Omental fat pad (tissue), 4 donors: ENCODE results near the gene SMAD1. TPM values are rescaled to one million over a fixed set of nuclear protein-coding genes. Genes with fewer than 3 reads are reported as not detected.

Experiments used
- ATAC-seq: fragments of 150-250 bp; one replicate; pipeline ENCODE4 v1.9.1; 2016; ENCODE audit warnings: mild to moderate bottlenecking, moderate library complexity; ENCODE audit not compliant: low FRiP score
- DNase-seq: peaks from one replicate; pipeline ENCODE4 v3.0.0-alpha.2; 2019; ENCODE audit warnings: low spot score
- total RNA-seq, 4 donors: library from RNA; depleted of rRNA; stranded (reverse); fragments of >200 nt; gene quantifications; one replicate each; pipeline ENCODE4 v1.1.0, GENCODE V29; 2016
- TF ChIP-seq, protein P1 (sequence below), 3 donors: fragments of 450-650 bp; IDR thresholded peaks; one replicate each; pipeline ENCODE4 v1.5.1; 2016 to 2017; ENCODE audit warnings: antibody characterized with exemption in 3 of 3, mild to moderate bottlenecking in 3 of 3, moderate library complexity in 2 of 3

Gene SMAD1
- total RNA-seq, 4 donors from 2014 or later: 13.9 to 59.4 (median 17.3) TPM

DNA sequence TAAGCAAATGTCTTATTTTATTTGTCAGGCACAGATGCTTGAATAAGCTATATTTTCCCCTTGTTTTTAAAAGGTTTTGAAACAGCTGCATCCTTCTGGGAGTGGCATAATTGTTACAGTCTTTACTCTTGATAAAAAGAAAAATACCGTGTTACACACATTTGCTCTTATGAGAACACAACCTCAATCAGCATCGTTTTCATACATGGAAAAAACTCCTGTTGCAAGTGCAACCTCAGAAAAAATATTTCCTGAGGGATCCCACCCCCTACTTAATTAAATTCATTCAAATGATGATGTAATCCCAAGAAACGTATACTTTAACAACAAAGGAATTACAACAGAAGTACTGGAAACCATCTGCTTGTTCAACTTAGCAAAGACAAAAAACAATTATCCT is 58.6 kb downstream of the SMAD1 start:
- no peak for ATAC-seq

DNA sequence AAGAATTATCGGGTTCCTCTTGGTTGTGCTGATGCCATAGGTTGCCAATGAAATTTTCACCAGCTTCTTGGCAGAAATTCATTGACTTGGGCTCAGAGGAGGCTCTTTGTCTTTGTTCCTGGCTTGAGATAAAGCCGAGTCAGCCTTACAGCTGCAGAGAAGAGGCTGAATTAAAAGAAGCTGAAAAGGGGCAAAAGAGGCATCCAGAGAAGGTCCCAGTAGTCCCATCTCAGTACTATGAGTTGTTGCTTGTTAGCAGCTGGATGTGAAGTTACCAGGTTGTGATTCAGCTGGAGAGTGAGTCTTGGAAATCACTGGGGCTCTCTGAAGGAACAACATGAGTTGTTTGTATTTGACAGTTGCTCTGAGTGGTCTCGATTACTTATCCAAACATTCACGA is 59.7 kb downstream of the SMAD1 start:
- TF ChIP-seq, protein P1, sequence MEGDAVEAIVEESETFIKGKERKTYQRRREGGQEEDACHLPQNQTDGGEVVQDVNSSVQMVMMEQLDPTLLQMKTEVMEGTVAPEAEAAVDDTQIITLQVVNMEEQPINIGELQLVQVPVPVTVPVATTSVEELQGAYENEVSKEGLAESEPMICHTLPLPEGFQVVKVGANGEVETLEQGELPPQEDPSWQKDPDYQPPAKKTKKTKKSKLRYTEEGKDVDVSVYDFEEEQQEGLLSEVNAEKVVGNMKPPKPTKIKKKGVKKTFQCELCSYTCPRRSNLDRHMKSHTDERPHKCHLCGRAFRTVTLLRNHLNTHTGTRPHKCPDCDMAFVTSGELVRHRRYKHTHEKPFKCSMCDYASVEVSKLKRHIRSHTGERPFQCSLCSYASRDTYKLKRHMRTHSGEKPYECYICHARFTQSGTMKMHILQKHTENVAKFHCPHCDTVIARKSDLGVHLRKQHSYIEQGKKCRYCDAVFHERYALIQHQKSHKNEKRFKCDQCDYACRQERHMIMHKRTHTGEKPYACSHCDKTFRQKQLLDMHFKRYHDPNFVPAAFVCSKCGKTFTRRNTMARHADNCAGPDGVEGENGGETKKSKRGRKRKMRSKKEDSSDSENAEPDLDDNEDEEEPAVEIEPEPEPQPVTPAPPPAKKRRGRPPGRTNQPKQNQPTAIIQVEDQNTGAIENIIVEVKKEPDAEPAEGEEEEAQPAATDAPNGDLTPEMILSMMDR (IDR thresholded peaks at IDR 0.05): no peak
- ATAC-seq (no peak), DNase-seq (no peak)

More for the DNA sequence above, 58.6 kb downstream of the SMAD1 start:
- TF ChIP-seq, protein P1 (IDR thresholded peaks at IDR 0.05): no peak
- no peak for DNase-seq

DNA sequence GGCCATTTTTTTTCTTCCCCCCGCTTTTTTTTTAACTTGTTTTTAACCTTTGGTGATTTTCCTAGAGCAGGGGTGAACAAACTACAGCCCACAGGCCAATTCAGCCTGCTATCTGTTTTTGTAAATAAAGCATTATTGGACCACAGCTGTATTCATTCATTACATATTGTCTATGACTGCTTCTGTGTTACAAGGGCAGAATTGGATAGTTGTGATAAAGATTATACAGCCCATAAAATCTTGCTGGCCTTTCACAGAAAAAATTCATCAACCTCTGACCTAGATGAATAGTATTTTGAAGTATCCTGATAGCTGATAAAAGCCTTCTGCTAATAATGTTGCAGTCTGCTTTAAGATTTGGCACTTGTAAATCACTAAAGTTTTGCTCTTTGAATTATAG is 63.4 kb downstream of the SMAD1 start:
- TF ChIP-seq, protein P1 (IDR thresholded peaks at IDR 0.05): no peak
- no peak for ATAC-seq
- no peak for DNase-seq

DNA sequence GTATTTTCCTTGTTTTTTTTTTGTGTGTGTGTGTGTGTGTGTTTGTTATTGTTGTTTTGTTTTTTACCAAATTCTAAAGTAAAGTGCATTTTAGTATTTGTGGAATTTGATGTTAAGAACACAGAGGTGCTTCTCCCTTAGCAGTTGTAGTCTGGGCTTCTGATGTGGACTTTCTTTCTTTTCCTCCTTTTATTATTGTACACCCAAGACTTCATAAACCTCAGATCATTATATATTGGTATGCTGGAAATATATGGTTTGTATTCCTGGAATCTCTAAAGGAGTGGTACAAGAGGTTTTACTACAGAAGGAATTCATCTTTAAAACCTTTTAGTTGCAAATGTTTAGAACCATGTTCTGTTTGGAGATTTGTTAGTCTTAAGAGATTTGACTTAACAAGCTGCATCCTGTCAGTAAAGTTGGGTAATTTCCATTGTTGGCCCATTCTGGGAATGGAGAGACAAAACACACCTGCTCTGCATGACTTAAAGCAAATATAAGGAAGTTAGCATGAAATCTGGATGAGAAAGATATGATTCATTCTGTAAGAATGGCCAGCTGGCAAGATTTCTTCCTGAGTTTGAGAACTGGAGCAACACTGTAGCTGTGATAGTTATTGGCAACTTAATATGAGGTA is 64.0 kb downstream of the SMAD1 start:
- no peak for DNase-seq
- ATAC-seq: peak; percentile 84
- TF ChIP-seq, protein P1 (IDR thresholded peaks at IDR 0.05): no peak

DNA sequence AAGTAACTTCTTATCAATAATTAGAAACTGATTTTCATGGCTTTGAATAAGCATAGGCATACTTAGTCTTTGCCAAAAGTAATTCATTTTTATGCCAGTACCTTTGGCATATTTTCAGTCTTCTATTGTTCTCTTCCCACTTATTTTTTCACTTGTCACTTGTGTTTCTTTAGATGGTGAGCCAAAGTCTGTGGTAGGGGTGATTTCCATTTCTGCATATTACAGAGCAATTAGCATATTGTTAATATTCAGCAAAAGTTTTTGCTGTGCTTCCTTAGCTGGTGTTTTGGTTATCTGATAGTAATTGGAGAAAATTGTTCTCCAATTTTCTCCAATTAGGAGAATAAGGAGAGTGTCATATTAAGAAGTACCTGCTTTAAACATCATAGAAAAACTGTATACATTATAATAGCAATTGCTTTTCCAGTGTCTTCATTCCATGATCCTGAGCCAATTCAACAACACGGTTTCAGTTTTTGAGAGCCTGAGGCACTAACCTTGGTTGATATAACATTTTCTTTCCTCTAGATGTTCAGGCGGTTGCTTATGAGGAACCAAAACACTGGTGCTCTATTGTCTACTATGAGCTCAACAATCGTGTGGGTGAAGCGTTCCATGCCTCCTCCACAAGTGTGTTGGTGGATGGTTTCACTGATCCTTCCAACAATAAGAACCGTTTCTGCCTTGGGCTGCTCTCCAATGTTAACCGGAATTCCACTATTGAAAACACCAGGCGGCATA is 64.7 kb downstream of the SMAD1 start:
- no peak for ATAC-seq

DNA sequence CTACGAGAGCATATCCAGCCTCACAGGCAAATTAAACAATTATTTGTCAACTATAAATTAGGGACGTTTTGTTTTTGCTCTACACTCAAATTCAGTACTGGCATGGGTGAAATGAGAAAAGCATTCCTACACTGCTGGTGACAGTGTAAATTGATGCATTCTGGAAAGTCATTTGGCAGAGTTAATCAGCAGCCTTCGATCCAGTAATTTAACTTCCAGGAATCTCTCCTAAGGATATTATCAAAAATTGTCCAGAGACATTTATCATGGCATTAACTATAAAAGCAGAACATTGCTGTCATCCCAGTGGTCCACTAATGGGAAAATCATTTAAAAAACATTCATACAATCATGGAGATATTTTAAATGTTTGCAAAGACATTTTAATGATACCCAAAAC is 70.0 kb downstream of the SMAD1 start:
- DNase-seq (no peak), ATAC-seq (no peak)
- TF ChIP-seq, protein P1 (IDR thresholded peaks at IDR 0.05): no peak

More for the DNA sequence above, 64.7 kb downstream of the SMAD1 start:
- TF ChIP-seq, protein P1 (IDR thresholded peaks at IDR 0.05): no peak
- DNase-seq: no peak
